Right renal pelvis (tissue), 4 donors: ENCODE results near the gene NCKAP5. TPM values are rescaled to one million over a fixed set of nuclear protein-coding genes. Genes with fewer than 3 reads are reported as not detected.

Experiments
- DNase-seq, 4 donors: peaks; one replicate each; pipeline ENCODE4 v3.0.0-alpha.2; 2013; ENCODE audit warnings: low read depth in 4 of 4, low spot score in 3 of 4, missing footprints in 1 of 4
- polyA plus RNA-seq, 4 donors: library from polyadenylated mRNA; unstranded; fragments of 120-200 nt; gene quantifications; one replicate each; pipeline ENCODE4 v1.2.1, GENCODE V29; 2013; ENCODE audit not compliant: insufficient read length in 4 of 4

NCKAP5 gene
- polyA plus RNA-seq, 4 donors: 7.2 to 10.1 (median 7.8) TPM

- DNase-seq: no peak
Measured at GRCh38 chr2:132979339-132980093, 588.7 kb downstream of the NCKAP5 start.

GRCh38 chr2:132978840-132979239 lies 589.4 kb downstream of the NCKAP5 start:
- no peak for DNase-seq

GRCh38 chr2:132977812-132978529 lies 590.3 kb downstream of the NCKAP5 start:
- DNase-seq: no peak

DNA sequence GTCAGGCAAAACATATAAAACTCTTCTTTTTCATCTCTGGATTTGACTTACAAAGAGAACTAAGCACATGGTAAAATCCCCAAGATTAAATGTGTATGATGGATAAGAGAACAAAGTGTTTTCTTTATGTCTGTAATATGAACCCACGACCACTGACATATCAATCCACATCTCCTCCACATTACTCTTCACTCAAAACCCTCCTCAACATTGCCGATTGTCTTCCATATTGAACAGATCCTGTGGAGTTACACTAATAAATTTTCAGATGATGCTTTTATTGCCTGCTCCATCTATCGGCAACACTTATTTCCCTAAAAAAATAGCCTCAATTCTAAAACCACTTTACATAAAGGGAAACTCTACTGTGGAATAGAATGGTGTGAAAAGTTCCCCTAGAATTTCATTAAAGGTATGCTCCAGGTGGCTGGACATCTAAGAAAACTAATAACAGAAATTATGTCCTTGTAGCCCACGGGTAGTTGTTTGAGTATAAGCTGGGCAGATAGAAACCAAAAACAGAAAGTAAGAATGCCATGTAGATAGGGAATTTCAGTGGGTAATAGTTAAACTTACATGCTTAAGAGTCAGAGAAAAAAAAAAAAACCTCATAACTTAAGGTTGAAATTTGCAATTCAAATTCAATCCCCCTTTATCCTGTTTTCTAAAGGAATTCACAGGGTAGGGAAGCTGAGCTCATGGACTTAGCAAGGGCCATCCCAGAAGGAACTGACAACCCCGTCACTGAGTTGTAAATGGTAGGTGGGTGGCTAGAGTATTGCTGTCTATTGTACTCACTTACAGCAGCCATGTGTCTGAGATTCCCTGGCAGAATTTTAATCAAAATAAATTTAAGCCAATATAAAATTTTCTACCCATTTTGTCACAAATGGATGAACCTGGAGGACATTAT lies 592.8 kb downstream of the NCKAP5 start:
- no peak for DNase-seq

- no peak for DNase-seq
Measured at GRCh38 chr2:132974467-132975095, 593.7 kb downstream of the NCKAP5 start.

- no peak for DNase-seq
Measured at GRCh38 chr2:132971310-132972061, 596.8 kb downstream of the NCKAP5 start.

- no peak for DNase-seq
Measured at GRCh38 chr2:132969371-132969985, 598.8 kb downstream of the NCKAP5 start.

- no peak for DNase-seq
Measured at GRCh38 chr2:132965460-132965859, 602.8 kb downstream of the NCKAP5 start.

GRCh38 chr2:132963161-132963560 lies 605.1 kb downstream of the NCKAP5 start:
- DNase-seq: no peak

DNA sequence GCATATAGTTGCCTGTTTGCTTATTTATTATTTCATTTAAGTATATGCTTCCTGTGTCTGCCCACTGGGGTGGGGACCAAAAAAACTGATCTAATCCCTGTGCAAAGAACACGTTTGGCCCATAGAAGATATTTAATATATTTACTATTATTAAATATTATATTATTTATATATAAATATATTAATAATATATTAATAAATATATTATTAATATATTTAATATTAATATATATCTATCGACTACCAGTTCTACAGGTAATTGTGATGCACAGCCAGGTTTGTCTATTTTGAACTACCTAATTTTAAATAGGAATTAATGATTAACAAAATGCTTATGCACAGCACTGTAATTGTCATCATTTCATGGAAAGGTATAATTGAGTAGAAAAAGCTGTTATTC lies 609.4 kb downstream of the NCKAP5 start:
- DNase-seq: no peak

GRCh38 chr2:132955871-132956615 lies 612.2 kb downstream of the NCKAP5 start:
- no peak for DNase-seq

GRCh38 chr2:132953771-132954170 lies 614.5 kb downstream of the NCKAP5 start:
- DNase-seq: no peak

GRCh38 chr2:132951008-132951714 lies 617.1 kb downstream of the NCKAP5 start:
- no peak for DNase-seq

- no peak for DNase-seq
Measured at GRCh38 chr2:132949108-132949507, 619.2 kb downstream of the NCKAP5 start.

GRCh38 chr2:132948211-132948610 lies 620.1 kb downstream of the NCKAP5 start:
- DNase-seq: no peak

DNA sequence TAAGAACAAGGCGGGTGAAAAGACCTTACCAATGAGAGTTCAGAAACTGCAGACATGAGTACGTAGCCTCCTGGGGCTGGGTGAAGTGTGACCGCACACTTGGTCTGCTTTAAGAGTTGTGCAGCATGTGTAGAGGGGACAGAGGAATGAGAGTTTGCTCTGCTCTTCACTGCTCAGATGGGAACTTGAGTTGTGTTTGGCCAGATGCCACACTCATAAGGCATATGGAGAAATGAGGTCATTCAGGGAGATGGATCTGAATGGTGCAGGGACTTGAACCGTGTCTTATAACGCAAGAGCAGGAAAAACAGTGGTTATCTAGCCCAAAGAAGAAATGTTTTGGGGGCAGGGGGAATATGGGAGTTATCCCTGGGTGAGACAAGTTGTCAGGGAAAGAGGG lies 624.4 kb downstream of the NCKAP5 start:
- DNase-seq: no peak

DNA sequence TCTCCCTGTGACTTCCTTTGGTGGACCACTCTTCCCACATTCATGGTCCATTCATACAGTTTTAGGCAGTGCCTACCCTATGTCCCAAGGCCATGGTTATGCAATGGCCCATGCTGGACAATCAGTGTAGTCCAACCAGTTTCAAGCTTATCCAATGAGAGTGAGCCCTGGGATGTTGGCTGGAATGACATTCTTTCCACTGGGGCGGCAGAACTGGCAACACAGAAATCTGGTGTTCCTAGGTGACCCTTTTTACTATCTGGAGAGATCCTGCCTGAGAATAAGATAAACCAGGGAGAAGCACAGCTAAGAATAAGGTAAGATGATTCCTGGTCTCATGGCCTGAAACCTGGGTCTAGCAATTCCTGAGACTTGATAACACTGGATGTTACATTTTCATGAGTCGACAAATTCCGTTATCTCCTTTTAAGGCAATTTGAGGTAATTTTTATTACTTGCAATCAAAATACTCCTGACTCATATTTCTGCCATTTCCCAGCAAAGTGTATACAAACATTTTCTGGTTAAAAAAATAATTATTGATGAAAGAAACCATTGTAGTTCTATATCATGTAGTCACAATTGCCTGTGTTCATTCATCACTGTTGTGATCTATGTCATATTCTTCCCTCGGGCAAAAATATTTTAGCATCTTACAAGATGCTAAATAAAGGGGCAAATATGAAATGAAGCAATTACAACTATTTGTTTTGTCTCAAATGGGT lies 626.8 kb downstream of the NCKAP5 start:
- no peak for DNase-seq
